Middle frontal gyrus (tissue), 1 donor: ENCODE measurements around the gene ETF1.
"Not testable (repeated sequence)": the region's sequence is repeated elsewhere in the genome, so short reads cannot be mapped to it uniquely, and the experiment has no call there.

Experiments used
- DNase-seq: peaks from one replicate; pipeline ENCODE4 v3.0.0-alpha.2; 2015; ENCODE audit warnings: low spot score; ENCODE audit errors: extremely low spot score

ETF1 gene

DNA sequence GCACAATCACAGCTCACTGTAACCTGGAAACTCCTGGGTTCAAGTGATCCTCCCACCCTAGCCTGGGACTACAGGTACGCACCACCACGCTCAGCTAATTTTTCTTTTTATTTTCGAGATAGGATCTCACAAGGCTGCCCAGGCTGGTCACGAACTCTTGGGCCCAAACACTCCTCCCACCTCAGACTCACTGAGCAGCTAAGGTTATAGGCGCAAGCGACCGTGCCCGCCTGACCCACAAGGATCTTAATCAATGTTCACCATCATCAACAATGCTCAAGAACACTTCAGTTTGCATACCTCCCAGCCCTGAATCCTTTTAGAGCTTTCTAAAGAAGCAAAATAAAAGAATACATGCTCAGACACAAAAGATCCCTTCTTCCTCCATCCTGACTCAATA lies 13.2 kb downstream of the ETF1 start:
- no peak for DNase-seq

DNA sequence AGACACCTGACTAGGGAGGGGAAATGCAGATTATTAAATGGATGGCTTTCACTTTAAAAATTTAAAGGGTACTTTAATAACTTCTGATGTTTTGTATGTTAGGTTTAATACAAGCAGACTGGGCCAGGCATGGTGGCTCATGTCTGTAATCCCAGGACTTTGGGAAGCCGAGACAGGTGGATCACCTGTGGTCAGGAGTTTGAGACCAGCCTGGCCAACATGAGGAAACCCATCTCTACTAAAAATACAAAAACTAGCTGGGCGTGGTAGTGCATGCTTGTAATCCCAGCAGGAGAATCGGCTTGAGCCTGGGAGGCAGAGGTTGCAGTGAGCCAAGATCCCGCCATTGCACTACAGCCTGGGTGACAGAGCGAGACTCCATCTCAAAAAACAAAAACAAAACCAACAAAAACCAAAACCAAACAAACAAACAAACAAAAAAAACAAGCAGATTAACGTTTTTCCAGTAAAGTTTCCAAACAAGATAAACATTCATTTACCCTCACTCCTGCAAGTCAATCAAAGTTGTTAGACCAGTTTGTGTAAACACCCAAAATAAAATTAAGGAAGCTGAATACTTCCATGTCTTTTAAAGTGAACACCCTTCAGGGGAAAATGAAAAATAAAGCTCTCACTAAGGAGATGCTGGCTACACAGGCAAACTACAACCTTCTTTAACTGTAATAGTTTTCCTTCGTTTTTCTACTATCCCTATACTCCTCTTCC lies 14.1 kb downstream of the ETF1 start:
- DNase-seq: no peak

DNA sequence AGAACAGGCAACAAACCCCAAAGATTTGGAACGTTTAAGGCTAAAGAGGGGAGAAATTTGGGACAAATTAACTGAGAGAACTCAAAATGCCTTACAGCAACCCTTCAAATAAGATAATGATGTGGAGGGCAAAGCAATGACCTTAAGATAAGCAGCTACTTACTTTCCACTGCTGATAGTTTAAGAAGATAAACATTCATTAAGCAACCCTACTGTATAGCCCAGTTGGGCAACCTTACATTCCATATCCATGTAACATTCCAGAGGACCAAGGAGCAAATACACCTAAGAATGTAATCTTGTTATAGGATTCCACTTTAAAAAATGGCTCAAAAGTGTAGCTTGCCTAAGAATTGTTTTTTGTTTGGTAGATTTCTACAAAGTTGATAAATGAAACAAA lies 14.8 kb downstream of the ETF1 start:
- DNase-seq: no peak

DNA sequence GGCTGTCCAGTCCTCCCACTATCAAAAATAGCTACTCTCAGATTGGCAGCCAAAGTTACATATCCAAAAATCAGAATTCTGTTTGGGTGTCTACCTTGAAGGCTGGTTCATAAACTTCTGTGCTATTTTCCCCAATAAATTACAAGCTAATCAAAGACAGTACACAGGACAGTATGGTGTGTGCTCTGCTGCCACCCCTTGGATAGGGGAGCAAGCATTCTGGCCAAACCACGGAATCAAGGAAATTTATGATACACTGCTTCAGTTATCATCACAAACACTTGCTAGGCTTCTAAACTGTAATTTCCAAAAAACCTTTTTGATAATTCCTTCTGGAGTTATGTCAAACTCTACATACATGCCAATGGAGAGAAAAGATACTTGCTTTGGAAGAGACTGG lies 15.9 kb downstream of the ETF1 start:
- DNase-seq: no peak

- no peak for DNase-seq
Measured at GRCh38 chr5:138523406-138523805, 19.6 kb downstream of the ETF1 start.

GRCh38 chr5:138520971-138521370 lies 22.1 kb downstream of the ETF1 start:
- DNase-seq: no peak

- DNase-seq: no peak
Measured at GRCh38 chr5:138517437-138517836, 25.6 kb downstream of the ETF1 start.

- no peak for DNase-seq
Measured at GRCh38 chr5:138515556-138516245, 27.3 kb downstream of the ETF1 start.

DNA sequence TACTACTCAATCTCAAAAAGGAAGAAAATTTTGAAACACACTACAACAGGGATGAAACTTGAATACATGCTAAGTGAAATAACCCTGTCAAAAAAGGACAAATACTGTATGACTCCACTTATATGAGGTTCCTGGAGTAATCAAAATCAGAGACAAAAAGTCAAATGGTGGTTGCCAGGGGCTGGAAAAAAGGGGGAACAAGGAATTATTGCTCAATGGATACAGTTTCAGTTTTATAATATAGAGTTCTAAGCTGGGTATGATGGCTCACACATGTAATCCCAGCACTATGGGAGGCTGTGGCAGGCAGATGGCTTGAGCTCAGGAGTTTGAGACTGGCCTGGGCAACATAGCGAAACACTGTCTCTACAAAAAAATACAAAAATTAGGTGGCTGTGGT lies 29.0 kb downstream of the ETF1 start:
- DNase-seq: no peak

GRCh38 chr5:138508958-138509357 lies 34.1 kb downstream of the ETF1 start:
- no peak for DNase-seq

- DNase-seq: not testable (repeated sequence)
Measured at GRCh38 chr5:138507485-138507884, 35.6 kb downstream of the ETF1 start.

- no peak for DNase-seq
Measured at GRCh38 chr5:138506370-138507306, 36.4 kb downstream of the ETF1 start.

- DNase-seq: no peak
Measured at GRCh38 chr5:138504799-138505198, 38.2 kb downstream of the ETF1 start.

DNA sequence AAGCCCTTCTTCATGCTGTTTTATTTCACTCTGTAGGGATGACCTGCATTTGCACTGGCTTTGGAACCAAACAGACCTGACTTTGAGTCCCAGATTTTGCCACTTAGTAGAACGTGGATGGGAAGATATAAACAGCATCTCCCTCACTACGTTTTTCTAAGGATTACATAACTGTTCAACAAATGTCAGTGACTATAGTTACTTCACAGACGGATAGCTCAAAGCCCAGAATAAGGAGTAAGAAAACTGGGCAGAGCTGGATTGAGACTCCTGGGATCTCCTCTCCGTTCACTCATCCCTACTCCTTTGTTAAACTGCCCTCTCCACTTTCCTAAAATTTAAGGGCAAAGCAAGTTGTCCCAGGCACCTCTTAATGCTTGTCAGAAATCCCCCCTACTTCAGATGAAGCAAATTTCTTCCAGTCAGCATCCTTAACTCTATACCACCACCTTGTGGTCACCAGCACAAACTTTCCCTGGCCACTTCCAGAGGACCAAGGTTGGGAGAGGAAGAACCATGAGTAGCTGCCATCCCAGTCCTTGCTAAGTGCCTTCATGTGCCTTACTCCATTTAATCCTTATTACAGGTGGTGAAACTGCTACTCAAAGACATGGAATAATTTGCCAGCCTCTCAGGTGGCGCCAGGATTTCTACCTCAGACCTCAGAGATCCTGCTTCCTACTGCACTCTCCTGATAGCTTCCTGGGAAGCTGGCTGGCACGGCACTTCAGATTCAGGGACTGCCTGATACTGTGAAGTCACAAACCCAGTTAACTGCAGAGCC lies 39.4 kb downstream of the ETF1 start:
- peak; percentile 54 for DNase-seq

DNA sequence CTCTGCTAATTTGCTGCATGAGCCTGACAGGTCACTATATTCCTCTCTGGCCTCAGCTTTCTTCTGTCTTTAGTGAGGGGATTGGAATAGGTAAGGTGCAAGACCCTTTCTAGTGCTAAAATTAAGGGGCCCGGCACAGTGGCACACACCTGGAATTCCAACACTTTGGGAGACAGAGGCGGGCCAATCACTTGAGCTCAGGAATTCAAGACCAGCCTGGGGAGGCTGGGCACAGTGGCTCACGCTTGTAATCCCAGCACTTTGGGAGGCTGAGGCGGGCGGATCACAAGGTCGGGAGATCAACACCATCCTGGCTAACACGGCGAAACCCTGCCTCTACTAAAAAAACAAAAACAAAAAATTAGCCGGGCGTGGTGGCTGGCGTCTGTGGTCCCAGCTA lies 40.5 kb downstream of the ETF1 start:
- no peak for DNase-seq

GRCh38 chr5:138502121-138502520 lies 40.9 kb downstream of the ETF1 start:
- DNase-seq: no peak

GRCh38 chr5:138498376-138498775 lies 44.7 kb downstream of the ETF1 start:
- DNase-seq: no peak

DNA sequence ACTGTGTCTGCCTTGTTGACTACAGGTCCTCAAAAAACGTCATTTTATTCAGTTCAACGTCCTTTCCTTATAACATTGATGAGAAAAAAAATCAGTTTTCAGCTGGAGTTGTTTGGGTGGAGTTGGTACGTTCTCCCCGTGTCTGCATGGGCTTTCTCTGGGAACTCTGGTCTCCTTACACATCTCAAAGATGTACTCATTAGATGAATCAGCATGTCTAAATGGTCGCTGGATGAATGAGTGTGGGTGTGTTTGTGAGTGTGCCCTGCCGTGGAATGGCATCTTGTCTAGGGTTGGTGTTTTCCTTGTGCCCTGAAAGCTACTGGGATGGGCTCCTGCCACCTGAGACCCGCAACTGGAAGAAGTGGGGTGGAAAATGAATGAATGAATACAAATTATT lies 47.7 kb downstream of the ETF1 start:
- no peak for DNase-seq

DNA sequence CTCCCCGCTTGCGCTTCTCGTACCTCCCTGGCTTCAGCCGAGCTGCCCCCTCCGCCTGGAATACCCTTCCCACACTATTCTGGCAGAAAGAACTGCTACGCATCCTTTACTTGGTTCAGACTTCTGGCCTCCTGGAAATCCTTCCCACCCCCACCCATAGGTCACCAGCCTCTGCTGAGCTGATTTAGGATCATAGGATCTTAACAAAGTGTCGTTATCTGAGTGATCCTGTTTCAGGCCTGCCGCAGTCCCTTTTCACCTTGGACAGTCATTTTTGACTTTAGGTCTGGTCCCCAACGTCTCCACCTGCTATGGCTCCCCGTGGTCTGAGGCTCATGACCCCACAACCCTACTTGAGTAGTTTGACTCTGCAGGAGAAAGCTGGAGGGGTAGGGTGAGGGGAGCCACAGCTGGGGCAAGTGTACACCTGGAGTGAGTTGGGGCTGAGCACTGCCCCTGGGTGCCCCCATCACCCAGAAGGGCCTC lies 50.4 kb downstream of the ETF1 start:
- DNase-seq: no peak

DNA sequence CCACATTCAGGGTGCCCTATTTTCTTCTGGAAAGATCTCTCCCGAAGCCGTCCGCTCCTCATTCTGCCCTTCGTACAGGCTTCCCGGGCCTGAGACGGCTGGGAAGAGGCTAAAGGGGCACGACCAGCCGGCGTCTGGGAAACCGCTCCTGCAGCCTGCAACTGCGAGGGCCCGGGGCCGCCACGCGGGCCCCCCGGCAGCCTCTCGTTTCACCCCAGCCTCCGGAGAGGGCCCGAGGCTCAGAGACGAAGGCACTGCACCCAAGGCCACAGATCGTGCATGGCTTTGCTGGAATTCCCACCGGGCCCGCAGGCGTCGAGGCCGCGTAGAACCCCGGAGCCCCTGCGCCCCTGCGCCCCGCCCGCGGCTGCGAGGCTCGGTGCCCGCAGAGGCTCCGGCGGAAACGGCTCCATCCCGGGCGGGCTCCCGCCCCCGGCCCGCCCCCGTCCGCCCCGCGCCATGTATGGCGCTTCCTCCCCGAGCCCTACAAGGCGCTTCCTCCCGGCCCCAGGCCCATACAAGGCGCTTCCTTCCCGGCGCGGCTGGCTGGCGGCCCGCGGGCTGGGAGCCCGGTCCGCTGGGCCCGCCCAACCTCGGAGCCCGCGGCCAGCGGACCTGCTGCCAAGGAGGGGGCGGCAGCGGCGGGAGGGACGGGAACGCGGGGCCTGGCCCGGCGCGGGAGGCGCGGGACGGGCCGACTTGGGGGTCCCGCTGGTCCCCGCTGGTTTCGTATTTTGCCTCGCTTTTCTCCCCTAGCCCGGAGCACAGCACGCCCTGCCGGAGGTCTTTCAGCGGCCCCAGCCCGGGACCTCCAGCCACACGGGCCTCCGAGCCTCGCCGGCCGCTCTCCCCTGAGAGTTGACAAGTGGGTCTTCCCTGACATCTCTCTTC lies 51.1 kb downstream of the ETF1 start:
- peak; percentile 84 for DNase-seq
